Right lobe of liver (tissue), 4 donors: ENCODE results near the gene IDI1.

Experiments
- CTCF ChIP-seq, 4 donors: fragments of 200-600 bp in 3 of 4; fragments of 450-650 bp in 1 of 4; IDR thresholded peaks; one replicate each; pipeline versions ENCODE4 v1.5.1 to v1.8.0; 2016 to 2022; ENCODE audit warnings: antibody characterized with exemption in 4 of 4, mild to moderate bottlenecking in 2 of 4
- POLR2A ChIP-seq: fragments of 450-650 bp; IDR thresholded peaks from one replicate; pipeline ENCODE4 v1.6.1; 2017; ENCODE audit warnings: antibody characterized with exemption, mild to moderate bottlenecking
- donor health status: DM: no; HTN: no; CAD: no.
- donor health status: DM: no; HTN: no; CAD: no.
- donor health status: DM: no; HTN: yes; CAD: no.

- TF ChIP-seq POLR2A (no peak), CTCF (IDR thresholded peaks at IDR 0.05) (no peak)
Measured at GRCh38 chr10:994836-995558, 53.9 kb downstream of the IDI1 start.
